Activated CD8-positive, alpha-beta memory T cell treated with anti-CD3 and anti-CD28 coated beads for 1 hour (primary cell): ENCODE measurements around the gene MAP7D2.

ENCODE experiments used
- DNase-seq, 2 donors: peaks; one replicate each; pipeline ENCODE4 v3.0.0-alpha.2; 2020; ENCODE audit warnings: low read depth in 1 of 2; ENCODE audit errors: extremely low read depth in 1 of 2

Gene MAP7D2

GRCh38 chrX:20116087-20116576 is 575 bp downstream of the MAP7D2 start:
- no peak for DNase-seq

- no peak for DNase-seq
Measured at GRCh38 chrX:20112022-20112774, 4.5 kb downstream of the MAP7D2 start.

- no peak for DNase-seq
Measured at GRCh38 chrX:20111271-20111670, 5.4 kb downstream of the MAP7D2 start.

- DNase-seq = no peak
Measured at GRCh38 chrX:20101934-20102581, 14.6 kb downstream of the MAP7D2 start.

- no peak for DNase-seq
Measured at GRCh38 chrX:20091499-20091898, 25.2 kb downstream of the MAP7D2 start.

- DNase-seq = no peak
Measured at GRCh38 chrX:20089845-20090244, 26.9 kb downstream of the MAP7D2 start.

GRCh38 chrX:20080277-20080676 is 36.4 kb downstream of the MAP7D2 start:
- DNase-seq = no peak

- DNase-seq = no peak
Measured at GRCh38 chrX:20071511-20072079, 45.1 kb downstream of the MAP7D2 start.

- no peak for DNase-seq
Measured at GRCh38 chrX:20067709-20068561, 48.8 kb downstream of the MAP7D2 start.

- no peak for DNase-seq
Measured at GRCh38 chrX:20066968-20067708, 49.6 kb downstream of the MAP7D2 start.

- DNase-seq = no peak
Measured at GRCh38 chrX:20063716-20064351, 52.9 kb downstream of the MAP7D2 start.

- no peak for DNase-seq
Measured at GRCh38 chrX:20063153-20063552, 53.6 kb downstream of the MAP7D2 start.

GRCh38 chrX:20061855-20062254 is 54.9 kb downstream of the MAP7D2 start:
- DNase-seq = no peak

GRCh38 chrX:20060961-20061748 is 55.6 kb downstream of the MAP7D2 start:
- no peak for DNase-seq

- no peak for DNase-seq
Measured at GRCh38 chrX:20059467-20060128, 57.1 kb downstream of the MAP7D2 start.

- no peak for DNase-seq
Measured at GRCh38 chrX:20057479-20057878, 59.2 kb downstream of the MAP7D2 start.

- DNase-seq = no peak
Measured at GRCh38 chrX:20056704-20057103, 60.0 kb downstream of the MAP7D2 start.

- DNase-seq = no peak
Measured at GRCh38 chrX:20053537-20053936, 63.2 kb downstream of the MAP7D2 start.

- no peak for DNase-seq
Measured at GRCh38 chrX:20046864-20047263, 69.8 kb downstream of the MAP7D2 start.
